Testis (tissue), 2 donors: ENCODE results near the gene OPCML.

Experiments used
- POLR2A ChIP-seq: fragments of 450-650 bp; IDR thresholded peaks from one replicate; pipeline ENCODE4 v1.6.1; 2017; ENCODE audit warnings: antibody characterized with exemption, mild to moderate bottlenecking, moderate library complexity
- TF ChIP-seq, protein P1 (sequence below), 3 experiments: fragments of 450-650 bp in 2 of 3; fragments of 200-600 bp in 1 of 3; sonication (generic) in 1 of 3; IDR thresholded peaks; one replicate each; pipeline ENCODE4 v1.5.1; 2016 to 2019; ENCODE audit warnings: antibody characterized with exemption in 3 of 3, mild to moderate bottlenecking in 2 of 3, moderate library complexity in 1 of 3

DNA sequence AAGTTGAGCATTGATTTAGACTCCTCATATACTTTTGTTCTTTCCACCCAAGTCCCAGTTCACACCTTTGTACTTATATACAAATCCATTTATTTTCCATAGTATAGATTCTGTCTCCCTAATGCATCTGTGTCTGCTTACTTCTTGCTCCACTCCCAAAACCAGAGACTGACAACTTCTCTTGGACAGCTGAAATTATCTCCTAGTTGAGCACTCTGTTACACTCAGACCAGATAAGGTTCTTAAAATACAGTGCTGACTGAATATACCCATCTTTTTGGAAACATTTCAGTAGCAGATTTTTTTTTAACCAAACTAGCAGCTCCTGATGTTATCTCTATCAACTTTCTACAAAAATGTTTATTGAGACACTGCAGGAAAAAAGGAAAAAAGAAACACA is 106.3 kb downstream of the OPCML start:
- TF ChIP-seq, protein P1, sequence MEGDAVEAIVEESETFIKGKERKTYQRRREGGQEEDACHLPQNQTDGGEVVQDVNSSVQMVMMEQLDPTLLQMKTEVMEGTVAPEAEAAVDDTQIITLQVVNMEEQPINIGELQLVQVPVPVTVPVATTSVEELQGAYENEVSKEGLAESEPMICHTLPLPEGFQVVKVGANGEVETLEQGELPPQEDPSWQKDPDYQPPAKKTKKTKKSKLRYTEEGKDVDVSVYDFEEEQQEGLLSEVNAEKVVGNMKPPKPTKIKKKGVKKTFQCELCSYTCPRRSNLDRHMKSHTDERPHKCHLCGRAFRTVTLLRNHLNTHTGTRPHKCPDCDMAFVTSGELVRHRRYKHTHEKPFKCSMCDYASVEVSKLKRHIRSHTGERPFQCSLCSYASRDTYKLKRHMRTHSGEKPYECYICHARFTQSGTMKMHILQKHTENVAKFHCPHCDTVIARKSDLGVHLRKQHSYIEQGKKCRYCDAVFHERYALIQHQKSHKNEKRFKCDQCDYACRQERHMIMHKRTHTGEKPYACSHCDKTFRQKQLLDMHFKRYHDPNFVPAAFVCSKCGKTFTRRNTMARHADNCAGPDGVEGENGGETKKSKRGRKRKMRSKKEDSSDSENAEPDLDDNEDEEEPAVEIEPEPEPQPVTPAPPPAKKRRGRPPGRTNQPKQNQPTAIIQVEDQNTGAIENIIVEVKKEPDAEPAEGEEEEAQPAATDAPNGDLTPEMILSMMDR (IDR thresholded peaks at IDR 0.05), result no peak
- no peak for TF ChIP-seq POLR2A
